H1 (cell line): ENCODE measurements around the gene CDYL2.

ENCODE experiments used
- ATF2 ChIP-seq: IDR thresholded peaks from 2 replicates; pipeline ENCODE4 v1.6.1; 2012; ENCODE audit warnings: low read length, inconsistent platforms
- CHD7 ChIP-seq: fragments of 300-600 bp; sonication (generic); IDR thresholded peaks from 2 replicates; pipeline ENCODE4 v1.7.1; 2012; ENCODE audit warnings: low read length, moderate library complexity, mild to moderate bottlenecking, inconsistent platforms; ENCODE audit not compliant: insufficient replicate concordance
- POLR2A ChIP-seq, 2 experiments: IDR thresholded peaks; 1 replicate in 1 of 2; 2 replicates in 1 of 2; pipeline ENCODE4 v1.6.1; 2011; ENCODE audit warnings: low read depth in 2 of 2, low read length in 2 of 2, mild to moderate bottlenecking in 2 of 2; ENCODE audit errors: control extremely low read depth in 1 of 2

- TF ChIP-seq POLR2A (IDR thresholded peaks at IDR 0.05; ENCODE audit: control extremely low read depth in 1 of 2, low read depth in 2 of 2, low read length in 2 of 2): no peak
- TF ChIP-seq ATF2: no peak
- TF ChIP-seq CHD7: no peak
Observed at GRCh38 chr16:80824623-80825364, 20.4 kb upstream of the CDYL2 start.
